Spleen (tissue), 11 donors: ENCODE results near the gene ACOT12. TPM values are rescaled to one million over a fixed set of nuclear protein-coding genes. Genes with fewer than 3 reads are reported as not detected.

Experiments
- DNase-seq: peaks from one replicate; pipeline ENCODE4 v3.0.0-alpha.2; 2020
- H3K27ac ChIP-seq, 8 donors: fragments of 200-600 bp; sonication (generic) in 7 of 8; 1 replicate in 4 of 8; 2 replicates in 4 of 8; pipeline versions ENCODE4 v1.5.0 to v1.8.0; 2016 to 2021; ENCODE audit warnings: inconsistent platforms in 4 of 8, mild to moderate bottlenecking in 4 of 8, moderate library complexity in 1 of 8
- H3K27me3 ChIP-seq, 7 donors: fragments of 200-600 bp; sonication (generic) in 6 of 7; replicated peaks in 1 of 7; 1 replicate in 4 of 7; 2 replicates in 3 of 7; pipeline versions ENCODE4 v1.5.0 to v1.8.0; 2016 to 2021; ENCODE audit warnings: inconsistent platforms in 3 of 7, mild to moderate bottlenecking in 1 of 7
- H3K36me3 ChIP-seq, 6 donors: fragments of 200-600 bp; sonication (generic) in 5 of 6; 1 replicate in 4 of 6; 2 replicates in 2 of 6; pipeline versions ENCODE4 v1.5.0 to v1.8.0; 2016 to 2021; ENCODE audit warnings: inconsistent platforms in 2 of 6
- H3K4me1 ChIP-seq, 6 donors: fragments of 200-600 bp; sonication (generic) in 5 of 6; 1 replicate in 3 of 6; 2 replicates in 3 of 6; pipeline versions ENCODE4 v1.5.0 to v1.8.0; 2016 to 2021; ENCODE audit warnings: inconsistent platforms in 3 of 6
- H3K4me3 ChIP-seq, 8 donors: fragments of 200-600 bp; sonication (generic) in 7 of 8; 1 replicate in 4 of 8; 2 replicates in 4 of 8; pipeline versions ENCODE4 v1.5.0 to v1.8.0; 2016 to 2021; ENCODE audit warnings: inconsistent platforms in 4 of 8, mild to moderate bottlenecking in 4 of 8, moderate library complexity in 2 of 8
- H3K9me3 ChIP-seq, 8 donors: fragments of 200-600 bp; sonication (generic) in 7 of 8; 1 replicate in 4 of 8; 2 replicates in 4 of 8; pipeline versions ENCODE4 v1.5.0 to v1.8.0; 2016 to 2021; ENCODE audit warnings: inconsistent platforms in 4 of 8
- POLR2A ChIP-seq, 3 donors: fragments of 450-650 bp; IDR thresholded peaks; one replicate each; pipeline ENCODE4 v1.5.1; 2017; ENCODE audit warnings: antibody characterized with exemption in 3 of 3, mild to moderate bottlenecking in 1 of 3
- POLR2AphosphoS5 ChIP-seq, 3 donors: sonication (generic); formaldehyde crosslinking; IDR thresholded peaks; one replicate each; pipeline ENCODE4 v1.5.1; 2017; ENCODE audit warnings: antibody characterized with exemption in 3 of 3
- WGBS, 5 donors: extraction: QIAGEN DNeasy Blood & Tissue Kit in 3 of 5; methylation state at CpG; one replicate each; pipeline versions ENCODE4 v1.1.5 to v1.1.7; 2013 to 2018; 5-methylcytosine and 5-hydroxymethylcytosine counted together
- intact Hi-C: fragments of 100-400 bp; cut with DNase I; formaldehyde crosslinking; loops from one replicate; pipeline ENCODE4 v1.15.0; 2023; ENCODE audit warnings: low total_unique reads
- polyA plus RNA-seq, 3 donors: library from polyadenylated mRNA; stranded (reverse); fragments of 200-250 nt; gene quantifications; one replicate each; pipeline ENCODE4 v1.2.1, GENCODE V29; 2013
- total RNA-seq, 7 donors: library from RNA; depleted of rRNA in 3 of 7; stranded (reverse); fragments of >200 nt in 3 of 7; fragmentation: NEBNext Ultra II Directional in 4 of 7; extraction: Animal tissue kit (Norgen Biotek cat#: 25700) in 4 of 7; gene quantifications; one replicate each; pipeline versions ENCODE4 v1.1.0 to v1.2.1, GENCODE V29; 2016 to 2021
- TF ChIP-seq, protein P1 (sequence below), 11 experiments: fragments of 200-600 bp in 7 of 11; fragments of 450-650 bp in 4 of 11; sonication (generic) in 4 of 11; IDR thresholded peaks in 8 of 11; conservative IDR thresholded peaks in 3 of 11; 1 replicate in 7 of 11; 2 replicates in 4 of 11; pipeline versions ENCODE4 v1.4.0 to v1.8.0; 2016 to 2021; ENCODE audit warnings: antibody characterized with exemption in 11 of 11, inconsistent platforms in 4 of 11, mild to moderate bottlenecking in 1 of 11
- donor health status: healthy with polysubstance abuse.
- donor health status: DM: no; HTN: no; CAD: no; lungs with moderate emphysema.
- donor health status: DM: no; HTN: no; CAD: no.
- donor health status: Bipolar disorder and iron deficiency.
- donor health status: healthy.
- donor health status: DM: no; HTN: no; CAD: no.
- donor health status: DM: yes; HTN: yes; CAD: no.

ACOT12 gene
- total and polyA plus RNA-seq, 10 donors: 0.03 TPM; not detected in 9

GRCh38 chr5:81371354-81371876, 22.5 kb downstream of the ACOT12 start:
- Histone ChIP-seq H3K36me3 (no peaks in the 10 kb centered on the region), H3K27me3 (peaks cover 0 to 15% (median 0%) of the 10 kb centered on the region in 7 donors), H3K4me1 (no peaks in the 10 kb centered on the region), H3K9me3 (no peaks in the 10 kb centered on the region), H3K4me3 (no peak overlapping the region), H3K27ac (no peak overlapping the region)
- WGBS, 5 donors: 93 to 100% (median 94%) methylated on average over 2 of the region's 2 CpGs
- no peak for DNase-seq
- intact Hi-C loops: no loop called here
- no peak for TF ChIP-seq POLR2A (IDR thresholded peaks at IDR 0.05)
- TF ChIP-seq, protein P1, sequence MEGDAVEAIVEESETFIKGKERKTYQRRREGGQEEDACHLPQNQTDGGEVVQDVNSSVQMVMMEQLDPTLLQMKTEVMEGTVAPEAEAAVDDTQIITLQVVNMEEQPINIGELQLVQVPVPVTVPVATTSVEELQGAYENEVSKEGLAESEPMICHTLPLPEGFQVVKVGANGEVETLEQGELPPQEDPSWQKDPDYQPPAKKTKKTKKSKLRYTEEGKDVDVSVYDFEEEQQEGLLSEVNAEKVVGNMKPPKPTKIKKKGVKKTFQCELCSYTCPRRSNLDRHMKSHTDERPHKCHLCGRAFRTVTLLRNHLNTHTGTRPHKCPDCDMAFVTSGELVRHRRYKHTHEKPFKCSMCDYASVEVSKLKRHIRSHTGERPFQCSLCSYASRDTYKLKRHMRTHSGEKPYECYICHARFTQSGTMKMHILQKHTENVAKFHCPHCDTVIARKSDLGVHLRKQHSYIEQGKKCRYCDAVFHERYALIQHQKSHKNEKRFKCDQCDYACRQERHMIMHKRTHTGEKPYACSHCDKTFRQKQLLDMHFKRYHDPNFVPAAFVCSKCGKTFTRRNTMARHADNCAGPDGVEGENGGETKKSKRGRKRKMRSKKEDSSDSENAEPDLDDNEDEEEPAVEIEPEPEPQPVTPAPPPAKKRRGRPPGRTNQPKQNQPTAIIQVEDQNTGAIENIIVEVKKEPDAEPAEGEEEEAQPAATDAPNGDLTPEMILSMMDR (IDR thresholded peaks at IDR 0.05 in 8 of 11, conservative IDR thresholded peaks at IDR 0.05 in 3 of 11): no peak
- TF ChIP-seq POLR2AphosphoS5 (IDR thresholded peaks at IDR 0.05): no peak

- H3K4me1 ChIP-seq: no peaks in the 10 kb centered on the region
- intact Hi-C loops: no loop called here
- peaks cover 0 to 15% (median 0%) of the 10 kb centered on the region in 7 donors for H3K27me3 ChIP-seq
- H3K4me3 ChIP-seq: no peak overlapping the region
- no peaks in the 10 kb centered on the region for H3K36me3 ChIP-seq
- H3K27ac ChIP-seq: no peak overlapping the region
- no peak for DNase-seq
- no peaks in the 10 kb centered on the region for H3K9me3 ChIP-seq
- TF ChIP-seq POLR2AphosphoS5 (IDR thresholded peaks at IDR 0.05) (no peak), POLR2A (IDR thresholded peaks at IDR 0.05) (no peak)
- TF ChIP-seq, protein P1 (IDR thresholded peaks at IDR 0.05 in 8 of 11, conservative IDR thresholded peaks at IDR 0.05 in 3 of 11): no peak
These were observed 23.0 kb downstream of the ACOT12 start for GRCh38 chr5:81370912-81371311.

- DNase-seq: no peak
- Histone ChIP-seq H3K9me3 (no peaks in the 10 kb centered on the region), H3K4me3 (no peak overlapping the region), H3K4me1 (no peaks in the 10 kb centered on the region), H3K27me3 (no peaks in the 10 kb centered on the region), H3K27ac (no peak overlapping the region), H3K36me3 (no peaks in the 10 kb centered on the region)
- TF ChIP-seq, protein P1 (IDR thresholded peaks at IDR 0.05 in 8 of 11, conservative IDR thresholded peaks at IDR 0.05 in 3 of 11): no peak
- TF ChIP-seq POLR2A (IDR thresholded peaks at IDR 0.05): no peak
- no peak for TF ChIP-seq POLR2AphosphoS5 (IDR thresholded peaks at IDR 0.05)
- intact Hi-C loops: no loop called here
- WGBS, 5 donors: 89 to 95% (median 93%) methylated on average over 5 of the region's 5 CpGs
These were observed 28.4 kb downstream of the ACOT12 start for GRCh38 chr5:81365541-81365940.

DNA sequence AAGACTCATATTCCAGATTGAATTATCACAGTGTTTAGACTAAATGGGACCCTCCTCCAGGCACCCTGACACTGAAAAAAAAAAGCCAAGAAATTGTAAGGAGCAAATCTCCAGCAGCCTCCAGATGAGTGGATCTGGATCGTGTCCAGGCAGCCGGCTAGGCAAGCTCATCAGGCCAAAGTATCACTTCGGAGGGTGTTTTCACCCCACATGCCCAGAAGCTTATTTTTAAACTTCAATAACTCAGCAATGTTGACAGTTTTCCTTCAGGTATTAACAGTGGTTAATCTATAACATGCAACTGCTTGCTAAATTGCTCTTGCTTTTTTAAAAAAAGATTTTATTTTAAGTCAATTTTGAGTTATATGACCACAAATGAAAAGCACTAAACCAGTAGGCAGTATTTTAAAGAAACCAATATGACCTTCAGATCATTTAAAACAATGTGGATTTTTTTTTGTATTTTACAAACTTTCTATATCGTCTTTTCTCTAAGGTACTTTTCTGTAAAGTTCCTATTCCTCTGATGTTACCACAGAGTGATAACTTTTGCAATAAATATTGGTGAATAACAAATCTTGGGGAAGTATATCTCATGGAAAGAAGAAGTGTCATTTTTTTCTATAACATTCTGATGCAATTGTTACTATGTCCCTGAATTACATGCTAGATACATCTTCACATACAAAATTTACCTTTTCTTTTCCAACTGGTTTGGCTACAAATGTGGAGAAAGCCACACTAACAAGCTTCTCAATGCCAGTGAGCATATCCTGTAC, 30.7 kb downstream of the ACOT12 start:
- no peaks in the 10 kb centered on the region for H3K4me1 ChIP-seq
- no peak for TF ChIP-seq POLR2A (IDR thresholded peaks at IDR 0.05)
- no peak for TF ChIP-seq POLR2AphosphoS5 (IDR thresholded peaks at IDR 0.05)
- TF ChIP-seq, protein P1 (IDR thresholded peaks at IDR 0.05 in 8 of 11, conservative IDR thresholded peaks at IDR 0.05 in 3 of 11): no peak
- H3K9me3 ChIP-seq: no peaks in the 10 kb centered on the region
- no peak overlapping the region for H3K27ac ChIP-seq
- no peak overlapping the region for H3K4me3 ChIP-seq
- DNase-seq: no peak
- intact Hi-C loops: no loop called here
- peaks cover 0 to 7% (median 0%) of the 10 kb centered on the region in 7 donors for H3K27me3 ChIP-seq
- H3K36me3 ChIP-seq: no peaks in the 10 kb centered on the region
- 70 to 85% (median 75%) methylated on average over 4 of the region's 4 CpGs for WGBS, 5 donors
